GM23338 (cell line): ENCODE measurements around the gene PHF20. TPM values are rescaled to one million over a fixed set of nuclear protein-coding genes. Genes with fewer than 3 reads are reported as not detected.

ENCODE experiments used
- ATAC-seq: fragments of 200-7000 bp; cut with Tn5 transposase; 3 replicates; pipeline ENCODE4 v1.9.1; 2020
- DNase-seq: peaks from one replicate; pipeline ENCODE4 v3.0.0-alpha.2; 2015; ENCODE audit warnings: low spot score
- H2AFZ ChIP-seq: fragments of 200-600 bp; sonication (generic); 2 replicates; pipeline ENCODE4 v1.8.0; 2016; ENCODE audit warnings: antibody characterized with exemption, mild to moderate bottlenecking, moderate library complexity
- H3F3A ChIP-seq: fragments of 200-600 bp; sonication (generic); replicated peaks from 2 replicates; pipeline ENCODE4 v1.8.0; 2017; ENCODE audit warnings: antibody characterized with exemption, mixed run types, low read depth
- H3K27ac ChIP-seq: fragments of 200-600 bp; sonication (generic); 2 replicates; pipeline ENCODE4 v1.6.1; 2016; ENCODE audit warnings: low read depth
- H3K27me3 ChIP-seq: fragments of 200-600 bp; sonication (generic); 2 replicates; pipeline ENCODE4 v1.8.0; 2016; ENCODE audit warnings: mild to moderate bottlenecking, mixed run types, moderate library complexity; ENCODE audit not compliant: insufficient read depth
- H3K36me3 ChIP-seq: fragments of 200-600 bp; sonication (generic); 2 replicates; pipeline ENCODE4 v1.8.0; 2016; ENCODE audit warnings: mild to moderate bottlenecking; ENCODE audit not compliant: insufficient read depth
- H3K4me1 ChIP-seq: fragments of 200-600 bp; sonication (generic); 2 replicates; pipeline ENCODE4 v1.8.0; 2016; ENCODE audit warnings: mild to moderate bottlenecking, moderate library complexity; ENCODE audit not compliant: insufficient read depth
- H3K4me2 ChIP-seq: fragments of 200-600 bp; sonication (generic); 2 replicates; pipeline ENCODE4 v1.7.1; 2017; ENCODE audit warnings: mixed run types
- H3K4me3 ChIP-seq: fragments of 200-600 bp; sonication (generic); 2 replicates; pipeline ENCODE4 v1.6.1; 2016; ENCODE audit warnings: mixed run types
- H3K79me2 ChIP-seq: fragments of 200-600 bp; sonication (generic); replicated peaks from 2 replicates; pipeline ENCODE4 v1.8.0; 2017; ENCODE audit warnings: mild to moderate bottlenecking; ENCODE audit not compliant: insufficient read depth
- H3K9me2 ChIP-seq: fragments of 200-600 bp; sonication (generic); 2 replicates; pipeline ENCODE4 v1.8.0; 2017; ENCODE audit not compliant: insufficient read depth
- H4K20me1 ChIP-seq: fragments of 200-600 bp; sonication (generic); replicated peaks from 2 replicates; pipeline ENCODE4 v1.8.0; 2017; ENCODE audit warnings: mild to moderate bottlenecking; ENCODE audit not compliant: insufficient read depth
- H3K27ac Mint-ChIP-seq: 2 replicates; pipeline ENCODE4 v1.8.0; 2020; ENCODE audit warnings: inconsistent platforms, mild to moderate bottlenecking, moderate library complexity, mixed read lengths
- H3K27me3 Mint-ChIP-seq: 3 replicates; pipeline ENCODE4 v1.8.0; 2022; ENCODE audit warnings: low read depth, mild to moderate bottlenecking, moderate library complexity, mixed read lengths, inconsistent platforms; ENCODE audit not compliant: insufficient read depth, poor library complexity
- H3K36me3 Mint-ChIP-seq: 3 replicates; pipeline ENCODE4 v1.8.0; 2021; ENCODE audit warnings: low read depth, mild to moderate bottlenecking, inconsistent platforms, moderate library complexity, mixed read lengths
- H3K4me1 Mint-ChIP-seq: 3 replicates; pipeline ENCODE4 v1.8.0; 2020; ENCODE audit warnings: mild to moderate bottlenecking, inconsistent platforms, mixed read lengths
- H3K4me3 Mint-ChIP-seq: 3 replicates; pipeline ENCODE4 v1.8.0; 2021; ENCODE audit warnings: moderate library complexity, mild to moderate bottlenecking, inconsistent platforms, mixed read lengths
- H3K9me3 Mint-ChIP-seq: 3 replicates; pipeline ENCODE4 v1.8.0; 2020; ENCODE audit warnings: moderate library complexity, mild to moderate bottlenecking, inconsistent platforms, mixed read lengths
- CREB1 ChIP-seq: fragments of 250-450 bp; sonication (Bioruptor Pico); IDR thresholded peaks from 2 replicates; pipeline ENCODE4 v1.5.0; 2020; ENCODE audit warnings: low read depth, mild to moderate bottlenecking, moderate library complexity
- CTCF ChIP-seq, 2 experiments: fragments of 200-600 bp in 1 of 2; sonication (generic) in 1 of 2; conservative IDR thresholded peaks; 2 replicates each; pipeline versions ENCODE4 v1.5.1 to v1.6.1; 2016 to 2017; ENCODE audit warnings: antibody characterized with exemption in 2 of 2, low read depth in 2 of 2, mild to moderate bottlenecking in 2 of 2, moderate library complexity in 1 of 2
- ETS1 ChIP-seq: IDR thresholded peaks from 2 replicates; pipeline ENCODE4 v1.6.1; 2016; ENCODE audit warnings: antibody characterized with exemption
- EZH2 ChIP-seq: fragments of 200-600 bp; sonication (generic); IDR thresholded peaks from one replicate; pipeline ENCODE4 v1.8.0; 2017; ENCODE audit warnings: antibody characterized with exemption, mild to moderate bottlenecking, low read depth; ENCODE audit not compliant: unreplicated experiment
- EZH2phosphoT487 ChIP-seq: fragments of 200-600 bp; sonication (generic); IDR thresholded peaks from one replicate; pipeline ENCODE4 v1.8.1; 2018; ENCODE audit warnings: antibody characterized with exemption; ENCODE audit not compliant: unreplicated experiment
- JUNB ChIP-seq: IDR thresholded peaks from one replicate; pipeline ENCODE4 v1.6.1; 2016; ENCODE audit warnings: antibody characterized with exemption; ENCODE audit not compliant: unreplicated experiment
- NANOG ChIP-seq: IDR thresholded peaks from 2 replicates; pipeline ENCODE4 v1.6.1; 2016; ENCODE audit warnings: antibody characterized with exemption, borderline replicate concordance
- POLR2AphosphoS5 ChIP-seq: IDR thresholded peaks from 2 replicates; pipeline ENCODE4 v1.6.1; 2016; ENCODE audit warnings: antibody characterized with exemption, low read depth
- REST ChIP-seq: IDR thresholded peaks from one replicate; pipeline ENCODE4 v1.6.1; 2018; ENCODE audit warnings: antibody characterized with exemption; ENCODE audit not compliant: unreplicated experiment
- STAT1 ChIP-seq: IDR thresholded peaks from one replicate; pipeline ENCODE4 v1.6.1; 2016; ENCODE audit warnings: antibody characterized with exemption; ENCODE audit not compliant: unreplicated experiment
- ZNF114 ChIP-seq: fragments of 250-450 bp; sonication (Bioruptor Pico); IDR thresholded peaks from 2 replicates; pipeline ENCODE4 v1.5.0; 2020; ENCODE audit warnings: mild to moderate bottlenecking, moderate library complexity
- ZNF331 ChIP-seq: fragments of 250-450 bp; sonication (Bioruptor Pico); IDR thresholded peaks from 2 replicates; pipeline ENCODE4 v1.5.0; 2020; ENCODE audit warnings: low read depth, mild to moderate bottlenecking, moderate library complexity
- ZNF462 ChIP-seq: fragments of 250-450 bp; sonication (Bioruptor Pico); IDR thresholded peaks from 2 replicates; pipeline ENCODE4 v1.5.0; 2020; ENCODE audit warnings: mild to moderate bottlenecking, moderate library complexity
- polyA plus RNA-seq: library from polyadenylated mRNA; unstranded; fragments of >200 nt; fragmentation: Nextera tagmentation; extraction: Ambion mirVana; gene quantifications from 2 replicates; pipeline ENCODE4 v1.2.1, GENCODE V29; 2016
- total RNA-seq: library from RNA; depleted of rRNA; stranded (reverse); fragments of >200 nt; shearing (Covaris generic); gene quantifications from 2 replicates; pipeline ENCODE4 v1.2.3, GENCODE V29; 2014

PHF20 gene
- total and polyA plus RNA-seq, 2 experiments from 2014 or later, result 71.8 to 103 TPM

- TF ChIP-seq CTCF (conservative IDR thresholded peaks at IDR 0.05; ENCODE audit: low read depth in 2 of 2) (no peak), ZNF331 (CRISPR knock-in tag) (no peak), ZNF114 (CRISPR knock-in tag) (no peak), ZNF462 (CRISPR knock-in tag) (no peak), ETS1 (no peak), REST (no peak), POLR2AphosphoS5 (no peak), STAT1 (no peak), EZH2 (no peak), EZH2phosphoT487 (no peak), NANOG (no peak), CREB1 (CRISPR knock-in tag) (no peak), JUNB (no peak)
- DNase-seq (peak; percentile 42), ATAC-seq (peak; percentile 67)
- Mint-ChIP-seq H3K9me3 (no peaks in the 10 kb centered on the region), H3K4me1 (no peaks in the 10 kb centered on the region; the same call in 2 of the 3 replicates), H3K27me3 (no peaks in the 10 kb centered on the region), H3K4me3 (no peak overlapping the region), H3K36me3 (no peaks in the 10 kb centered on the region; the same call in 2 of the 3 replicates), H3K27ac (no peak overlapping the region)
- 0 out of 2 replicates have a peak, but pooled peaks cover 4% of the 10 kb centered on the region for H3K4me1 ChIP-seq
- H3K36me3 ChIP-seq, result no peaks in the 10 kb centered on the region
- H2AFZ ChIP-seq, result no peak overlapping the region
- no peak overlapping the region for H3K27ac ChIP-seq
- no peak overlapping the region for H3K4me2 ChIP-seq
- no peaks in the 10 kb centered on the region for H3K27me3 ChIP-seq
- no peaks in the 10 kb centered on the region for H3K9me2 ChIP-seq
- no peak overlapping the region for H3K4me3 ChIP-seq
- H3K79me2 ChIP-seq, result no peaks in the 10 kb centered on the region
- H4K20me1 ChIP-seq, result no peaks in the 10 kb centered on the region
- no peaks in the 10 kb centered on the region for H3F3A ChIP-seq
These were observed 14.6 kb upstream of the PHF20 start for GRCh38 chr20:35757098-35757705.
